ENCODE data around the gene ARL5B.
"Not testable (repeated sequence)": the region's sequence is repeated elsewhere in the genome, so short reads cannot be mapped to it uniquely, and the experiment has no call there.

ARL5B gene

GRCh38 chr10:18659125-18659818 lies at the start of gene ARL5B:
Gene ARL5B (plus strand): TSS chr10:18659431. CDS start chr10:18659638, 207 bp downstream.
- DNase-seq: peak; percentile 99

GRCh38 chr10:18610517-18610916 lies 48.7 kb upstream of the ARL5B start:
- DNase-seq: peak; percentile 62

- no peak for DNase-seq
These were observed 48.1 kb upstream of the ARL5B start for GRCh38 chr10:18611168-18611567.

GRCh38 chr10:18615618-18616017 lies 43.6 kb upstream of the ARL5B start:
- no peak for DNase-seq

- no peak for DNase-seq
These were observed 42.9 kb upstream of the ARL5B start for GRCh38 chr10:18616337-18616736.

GRCh38 chr10:18619016-18619415 lies 40.2 kb upstream of the ARL5B start:
- DNase-seq: no peak

GRCh38 chr10:18620856-18621255 lies 38.4 kb upstream of the ARL5B start:
- no peak for DNase-seq

GRCh38 chr10:18623671-18624070 lies 35.6 kb upstream of the ARL5B start:
- not testable (repeated sequence) for DNase-seq

GRCh38 chr10:18625886-18626285 lies 33.3 kb upstream of the ARL5B start:
- no peak for DNase-seq

GRCh38 chr10:18627452-18628018 lies 31.7 kb upstream of the ARL5B start:
- DNase-seq: peak; percentile 62

GRCh38 chr10:18632500-18632899 lies 26.7 kb upstream of the ARL5B start:
- not testable (repeated sequence) for DNase-seq

- DNase-seq: no peak
These were observed 23.2 kb upstream of the ARL5B start for GRCh38 chr10:18635995-18636394.

GRCh38 chr10:18637400-18637799 lies 21.8 kb upstream of the ARL5B start:
- DNase-seq: not testable (repeated sequence)

- not testable (repeated sequence) for DNase-seq
These were observed 19.5 kb upstream of the ARL5B start for GRCh38 chr10:18639719-18640118.

GRCh38 chr10:18647151-18647550 lies 12.1 kb upstream of the ARL5B start:
- DNase-seq: no peak

GRCh38 chr10:18647945-18648344 lies 11.3 kb upstream of the ARL5B start:
- no peak for DNase-seq

GRCh38 chr10:18649364-18649959 lies 9.8 kb upstream of the ARL5B start:
- DNase-seq: no peak

GRCh38 chr10:18650404-18650997 lies 8.7 kb upstream of the ARL5B start:
- DNase-seq: no peak

GRCh38 chr10:18651324-18652007 lies 7.8 kb upstream of the ARL5B start, which contains the start of gene NSUN6:
Gene NSUN6 (minus strand): TSS chr10:18651587. CDS start chr10:18651203, 384 bp downstream.
- DNase-seq: peak; percentile 88

- no peak for DNase-seq
These were observed 6.1 kb upstream of the ARL5B start for GRCh38 chr10:18653112-18653511.

- no peak for DNase-seq
These were observed 2.5 kb upstream of the ARL5B start for GRCh38 chr10:18656724-18657123.

- peak; percentile 51 for DNase-seq
These were observed 733 bp upstream of the ARL5B start for GRCh38 chr10:18658271-18659124.
